ENCODE data around the gene L1TD1. TPM values are rescaled to one million over a fixed set of nuclear protein-coding genes. Genes with fewer than 3 reads are reported as not detected.

L1TD1 gene
- total and polyA plus RNA-seq, 2 donors (not counting 3 experiments of a cell fraction or from before 2014, with no cell fraction given) = 0.01 TPM; not detected in 1

- no peak for DNase-seq (ENCODE audit: low read depth, low spot score)
- dilution Hi-C loops (cut with MboI; ENCODE audit: extremely low pct_ligation_motif_present, low sequenced_read_pairs) = no loop called here
- BruUV-seq (replicated peaks) = no TSS peak
Measured at GRCh38 chr1:62185677-62186076, 9.0 kb upstream of the L1TD1 start.

DNA sequence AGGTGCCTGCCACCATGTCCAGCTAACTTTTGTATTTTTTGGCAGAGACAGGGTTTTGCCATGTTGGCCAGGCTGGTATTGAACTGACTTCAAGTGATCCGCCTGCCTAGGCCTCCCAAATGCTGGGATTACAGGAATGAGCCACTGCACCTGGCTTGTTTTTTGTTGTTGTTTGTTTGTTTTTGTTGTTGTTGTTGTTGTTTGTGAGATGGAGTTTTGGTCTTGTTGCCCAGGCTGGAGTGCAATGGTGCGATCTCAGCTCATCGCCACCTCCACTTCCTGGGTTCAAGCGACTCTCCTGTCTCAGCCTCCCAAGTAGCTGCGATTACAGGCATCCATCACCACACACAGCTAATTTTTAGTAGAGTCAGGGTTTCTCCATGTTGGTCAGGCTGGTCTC lies 7.1 kb upstream of the L1TD1 start:
- ChIA-PET POLR2A (no interaction called here), CTCF (interaction anchor here (2.8 kb wide), 1 partner anchor 12 kb away, joined by 7 read pairs; no protein-coding TSS in a partner anchor)
- BruUV-seq (replicated peaks) = no TSS peak

More at GRCh38 chr1:62185677-62186076, 9.0 kb upstream of the L1TD1 start:
- H3K79me2 ChIP-seq (ENCODE audit: control insufficient read depth, insufficient read depth, low read length) = no peaks in the 10 kb centered on the region
- H3K27me3 ChIP-seq (ENCODE audit: control insufficient read depth in 2 of 2, insufficient read depth in 2 of 2, low read length in 2 of 2) = no peaks in the 10 kb centered on the region
- no peak for FAIRE-seq
- ChIA-PET POLR2A (no interaction called here), CTCF (interaction anchor here (3.0 kb wide), 1 partner anchor 10 kb away, joined by 17 read pairs; no protein-coding TSS in a partner anchor)
- H3K36me3 ChIP-seq (ENCODE audit: control insufficient read depth in 2 of 2, extremely low read depth in 1 of 2, insufficient read depth in 2 of 2, low read length in 2 of 2) = no peaks in the 10 kb centered on the region
- TF ChIP-seq MYC (IDR thresholded peaks at IDR 0.05; ENCODE audit: low read depth, low read length) (no peak), POLR2A (IDR thresholded peaks at IDR 0.05; ENCODE audit: low read depth, low read length) (no peak), EZH2 (IDR thresholded peaks at IDR 0.05; ENCODE audit: borderline replicate concordance, low read depth, low read length, severe bottlenecking) (no peak)
- TF ChIP-seq, protein P1, sequence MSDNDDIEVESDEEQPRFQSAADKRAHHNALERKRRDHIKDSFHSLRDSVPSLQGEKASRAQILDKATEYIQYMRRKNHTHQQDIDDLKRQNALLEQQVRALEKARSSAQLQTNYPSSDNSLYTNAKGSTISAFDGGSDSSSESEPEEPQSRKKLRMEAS (IDR thresholded peaks at IDR 0.05; ENCODE audit: insufficient read depth, insufficient read length) = no peak
- TF ChIP-seq, protein P2, sequence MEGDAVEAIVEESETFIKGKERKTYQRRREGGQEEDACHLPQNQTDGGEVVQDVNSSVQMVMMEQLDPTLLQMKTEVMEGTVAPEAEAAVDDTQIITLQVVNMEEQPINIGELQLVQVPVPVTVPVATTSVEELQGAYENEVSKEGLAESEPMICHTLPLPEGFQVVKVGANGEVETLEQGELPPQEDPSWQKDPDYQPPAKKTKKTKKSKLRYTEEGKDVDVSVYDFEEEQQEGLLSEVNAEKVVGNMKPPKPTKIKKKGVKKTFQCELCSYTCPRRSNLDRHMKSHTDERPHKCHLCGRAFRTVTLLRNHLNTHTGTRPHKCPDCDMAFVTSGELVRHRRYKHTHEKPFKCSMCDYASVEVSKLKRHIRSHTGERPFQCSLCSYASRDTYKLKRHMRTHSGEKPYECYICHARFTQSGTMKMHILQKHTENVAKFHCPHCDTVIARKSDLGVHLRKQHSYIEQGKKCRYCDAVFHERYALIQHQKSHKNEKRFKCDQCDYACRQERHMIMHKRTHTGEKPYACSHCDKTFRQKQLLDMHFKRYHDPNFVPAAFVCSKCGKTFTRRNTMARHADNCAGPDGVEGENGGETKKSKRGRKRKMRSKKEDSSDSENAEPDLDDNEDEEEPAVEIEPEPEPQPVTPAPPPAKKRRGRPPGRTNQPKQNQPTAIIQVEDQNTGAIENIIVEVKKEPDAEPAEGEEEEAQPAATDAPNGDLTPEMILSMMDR (IDR thresholded peaks at IDR 0.05; ENCODE audit: extremely low read depth in 1 of 2, insufficient read depth in 1 of 2, low read depth in 1 of 2, low read length in 2 of 2) = no peak
- no peaks in the 10 kb centered on the region for H4K20me1 ChIP-seq (replicated peaks; ENCODE audit: control insufficient read depth, extremely low read depth, insufficient read depth, low read length)
- H3K27ac ChIP-seq (ENCODE audit: insufficient read depth, low read depth, low read length) = no peak overlapping the region
- no peak overlapping the region for H3K9ac ChIP-seq (replicated peaks; ENCODE audit: extremely low read depth, insufficient read depth, low read length)
- H3K9me1 ChIP-seq (replicated peaks; ENCODE audit: control insufficient read depth, extremely low read depth, insufficient read depth, low read length) = no peaks in the 10 kb centered on the region
- no peak overlapping the region for H2AFZ ChIP-seq (ENCODE audit: low read depth, low read length)
- intact Hi-C loops (cut with micrococcal nuclease) = no loop called here
- no peaks in the 10 kb centered on the region for H3K4me1 ChIP-seq (ENCODE audit: control insufficient read depth, extremely low read depth, insufficient read depth, low read length)
- no peaks in the 10 kb centered on the region for H3K9me3 ChIP-seq (replicated peaks; ENCODE audit: control insufficient read depth, insufficient read depth, low read length)
- H3K4me3 ChIP-seq (replicated peaks in 1 of 3; ENCODE audit: insufficient read depth in 1 of 3, low read depth in 1 of 3, low read length in 3 of 3) = no peak overlapping the region
- H3K4me2 ChIP-seq (ENCODE audit: insufficient read depth, low read length) = no peak overlapping the region

More for the DNA sequence above, 7.1 kb upstream of the L1TD1 start:
- intact Hi-C loops (cut with micrococcal nuclease) (no loop called here), dilution Hi-C loops (cut with MboI; ENCODE audit: extremely low pct_ligation_motif_present, low sequenced_read_pairs) (no loop called here)
- FAIRE-seq (no peak), DNase-seq (ENCODE audit: low read depth, low spot score) (no peak)
- Histone ChIP-seq H2AFZ (ENCODE audit: low read depth, low read length) (no peak overlapping the region), H3K36me3 (ENCODE audit: control insufficient read depth in 2 of 2, extremely low read depth in 1 of 2, insufficient read depth in 2 of 2, low read length in 2 of 2) (no peaks in the 10 kb centered on the region), H4K20me1 (replicated peaks; ENCODE audit: control insufficient read depth, extremely low read depth, insufficient read depth, low read length) (no peaks in the 10 kb centered on the region), H3K9ac (replicated peaks; ENCODE audit: extremely low read depth, insufficient read depth, low read length) (no peak overlapping the region), H3K9me1 (replicated peaks; ENCODE audit: control insufficient read depth, extremely low read depth, insufficient read depth, low read length) (no peaks in the 10 kb centered on the region), H3K9me3 (replicated peaks; ENCODE audit: control insufficient read depth, insufficient read depth, low read length) (no peaks in the 10 kb centered on the region), H3K27me3 (ENCODE audit: control insufficient read depth in 2 of 2, insufficient read depth in 2 of 2, low read length in 2 of 2) (no peaks in the 10 kb centered on the region), H3K79me2 (ENCODE audit: control insufficient read depth, insufficient read depth, low read length) (no peaks in the 10 kb centered on the region), H3K27ac (ENCODE audit: insufficient read depth, low read depth, low read length) (no peak overlapping the region), H3K4me1 (ENCODE audit: control insufficient read depth, extremely low read depth, insufficient read depth, low read length) (no peaks in the 10 kb centered on the region), H3K4me2 (ENCODE audit: insufficient read depth, low read length) (no peak overlapping the region), H3K4me3 (replicated peaks in 1 of 3; ENCODE audit: insufficient read depth in 1 of 3, low read depth in 1 of 3, low read length in 3 of 3) (no peak overlapping the region)
- TF ChIP-seq MYC (IDR thresholded peaks at IDR 0.05; ENCODE audit: low read depth, low read length) = no peak
- TF ChIP-seq, protein P1 (IDR thresholded peaks at IDR 0.05; ENCODE audit: insufficient read depth, insufficient read length) = no peak
- no peak for TF ChIP-seq GATA2 (IDR thresholded peaks at IDR 0.05; ENCODE audit: insufficient read depth, insufficient read length, low read depth, low read length)
- TF ChIP-seq JUN (IDR thresholded peaks at IDR 0.05; ENCODE audit: borderline replicate concordance, insufficient read depth, insufficient read length, low read depth) = no peak
- TF ChIP-seq POLR2A (IDR thresholded peaks at IDR 0.05; ENCODE audit: low read depth, low read length) = no peak
- TF ChIP-seq, protein P2 (IDR thresholded peaks at IDR 0.05; ENCODE audit: extremely low read depth in 1 of 2, insufficient read depth in 1 of 2, low read depth in 1 of 2, low read length in 2 of 2) = no peak
- TF ChIP-seq POLR2AphosphoS5 (IDR thresholded peaks at IDR 0.05; ENCODE audit: insufficient read depth, low read depth, low read length) = no peak
- no peak for TF ChIP-seq FOS (IDR thresholded peaks at IDR 0.05; ENCODE audit: borderline replicate concordance, insufficient read depth, low read length)
- TF ChIP-seq EZH2 (IDR thresholded peaks at IDR 0.05; ENCODE audit: borderline replicate concordance, low read depth, low read length, severe bottlenecking) = no peak
